GM12878 (cell line): ENCODE results near the gene SPAG6. TPM values are rescaled to one million over a fixed set of nuclear protein-coding genes. Genes with fewer than 3 reads are reported as not detected.
A peak's percentile ranks its signal among the peaks of the same experiment; 100 is the strongest.

Experiments
- ATAC-seq: fragments of 200-7000 bp; cut with Tn5 transposase; 3 replicates; pipeline ENCODE4 v1.9.1; 2020; ENCODE audit warnings: mild to moderate bottlenecking, moderate library complexity
- BruUV-seq: library from RNA; stranded (reverse); fragments of 400-500 nt; replicated peaks from 2 replicates; lab custom pipeline; 2021; lab: Mats Ljungman, UMichigan
- CTCF ChIA-PET: fragments of 300-600 bp; sonication (Branson Sonifier 250); formaldehyde crosslinking; extraction: SDS; loops from one replicate; lab custom pipeline; 2021; ENCODE audit warnings: inconsistent platforms; lab: Yijun Ruan, JAX
- POLR2A ChIA-PET: fragments of 350-600 bp; formaldehyde crosslinking; extraction: SDS; loops from one replicate; lab custom pipeline; 2021; ENCODE audit warnings: inconsistent platforms; lab: Charles Lee
- RAD21 ChIA-PET: fragments of 300-600 bp; sonication (Branson Sonifier 250); formaldehyde crosslinking; loops from one replicate; lab custom pipeline; 2023; ENCODE audit warnings: antibody characterized with exemption; ENCODE audit not compliant: unreplicated experiment; lab: Charles Lee
- SMC1A ChIA-PET: fragments of 300-600 bp; sonication (Branson Sonifier 250); formaldehyde crosslinking; loops from one replicate; lab custom pipeline; 2023; ENCODE audit not compliant: unreplicated experiment, uncharacterized antibody; lab: Charles Lee
- DNase-seq: peaks from one replicate; pipeline ENCODE4 v3.0.0-alpha.2; 2011; ENCODE audit warnings: low read depth, low spot score
- FAIRE-seq: peaks from 3 replicates; lab custom pipeline; 2011; peaks lifted over from hg19 to GRCh38; lab: Jason Lieb, UNC
- H2AFZ ChIP-seq: 2 replicates; pipeline ENCODE4 v1.6.0; 2011; ENCODE audit warnings: low read depth, low read length, control low read depth; ENCODE audit not compliant: control insufficient read depth
- H3K27ac ChIP-seq: 2 replicates; pipeline ENCODE4 v1.5.1; 2011; ENCODE audit warnings: control low read depth; ENCODE audit not compliant: control insufficient read depth, insufficient read depth
- H3K27me3 ChIP-seq, 2 experiments: replicated peaks in 1 of 2; 2 replicates each; pipeline versions ENCODE4 v1.6.0 to v1.6.1; 2011; ENCODE audit warnings: low read length in 1 of 2; ENCODE audit not compliant: control insufficient read depth in 2 of 2, insufficient read depth in 2 of 2
- H3K36me3 ChIP-seq, 2 experiments: 2 replicates each; pipeline ENCODE4 v1.5.1; 2011; ENCODE audit warnings: low read length in 1 of 2; ENCODE audit not compliant: control insufficient read depth in 2 of 2, insufficient read depth in 2 of 2
- H3K4me1 ChIP-seq: 2 replicates; pipeline ENCODE4 v1.6.1; 2011; ENCODE audit warnings: mild to moderate bottlenecking, low read length, moderate library complexity, mixed read lengths; ENCODE audit not compliant: control insufficient read depth, insufficient read depth
- H3K4me2 ChIP-seq: 2 replicates; pipeline ENCODE4 v1.6.0; 2011; ENCODE audit warnings: control low read depth; ENCODE audit not compliant: control insufficient read depth, insufficient read depth
- H3K4me3 ChIP-seq: fragments of 200-600 bp; sonication (generic); 2 replicates; pipeline ENCODE4 v1.5.1; 2016
- H3K79me2 ChIP-seq: 2 replicates; pipeline ENCODE4 v1.6.0; 2011; ENCODE audit warnings: low read length; ENCODE audit not compliant: control insufficient read depth, insufficient read depth
- H3K9ac ChIP-seq: 2 replicates; pipeline ENCODE4 v1.8.0; 2011; ENCODE audit warnings: low read length, control low read depth, mixed read lengths; ENCODE audit not compliant: control insufficient read depth, insufficient read depth
- H3K9me3 ChIP-seq: replicated peaks from 3 replicates; pipeline ENCODE4 v1.5.1; 2011; ENCODE audit warnings: mild to moderate bottlenecking, low read length; ENCODE audit not compliant: control insufficient read depth, insufficient read depth
- H4K20me1 ChIP-seq: 2 replicates; pipeline ENCODE4 v1.6.0; 2011; ENCODE audit not compliant: control insufficient read depth, insufficient read depth
- CREB1 ChIP-seq: IDR thresholded peaks from 2 replicates; pipeline ENCODE4 v1.6.1; 2012; ENCODE audit warnings: low read depth, mild to moderate bottlenecking, inconsistent platforms
- HSF1 ChIP-seq: fragments of 150-350 bp; IDR thresholded peaks from 2 replicates; pipeline ENCODE4 v1.6.1; 2014; ENCODE audit warnings: mild to moderate bottlenecking, low read depth, low read length
- IKZF2 ChIP-seq, 2 experiments: fragments of 450-650 bp; IDR thresholded peaks; 2 replicates each; pipeline ENCODE4 v1.6.1; 2017; ENCODE audit warnings: mild to moderate bottlenecking in 2 of 2, moderate library complexity in 2 of 2
- IRF4 ChIP-seq: IDR thresholded peaks from 2 replicates; pipeline ENCODE4 v1.6.1; 2011; ENCODE audit warnings: low read depth, low read length
- NFIC ChIP-seq: IDR thresholded peaks from 2 replicates; pipeline ENCODE4 v1.6.1; 2012; ENCODE audit warnings: low read depth, mild to moderate bottlenecking, inconsistent platforms, low read length, moderate library complexity
- PAX5 ChIP-seq: IDR thresholded peaks from 2 replicates; pipeline ENCODE4 v1.6.1; 2011; ENCODE audit warnings: low read depth, low read length, borderline replicate concordance
- RB1 ChIP-seq: fragments of 450-650 bp; formaldehyde crosslinking; IDR thresholded peaks from 2 replicates; pipeline ENCODE4 v1.6.1; 2017; ENCODE audit warnings: mild to moderate bottlenecking, borderline replicate concordance
- RFX5 ChIP-seq: IDR thresholded peaks from 2 replicates; pipeline ENCODE4 v1.6.1; 2011; ENCODE audit warnings: low read depth, low read length, improper control_type of control experiment
- RUNX3 ChIP-seq: IDR thresholded peaks from 2 replicates; pipeline ENCODE4 v1.6.1; 2012; ENCODE audit warnings: low read length, inconsistent platforms
- SIX5 ChIP-seq: IDR thresholded peaks from 2 replicates; pipeline ENCODE4 v1.6.1; 2011; ENCODE audit warnings: mild to moderate bottlenecking, low read depth, low read length, moderate library complexity; ENCODE audit not compliant: severe bottlenecking
- SMARCA5 ChIP-seq: fragments of 450-650 bp; IDR thresholded peaks from 2 replicates; pipeline ENCODE4 v1.6.1; 2017; ENCODE audit warnings: mild to moderate bottlenecking
- TARDBP ChIP-seq: IDR thresholded peaks from 2 replicates; pipeline ENCODE4 v1.6.1; 2016; ENCODE audit warnings: borderline replicate concordance
- TCF12 ChIP-seq: IDR thresholded peaks from 2 replicates; pipeline ENCODE4 v1.6.1; 2011; ENCODE audit warnings: low read depth, mild to moderate bottlenecking, low read length
- ZNF217 ChIP-seq: fragments of 450-650 bp; IDR thresholded peaks from 2 replicates; pipeline ENCODE4 v1.6.1; 2017; ENCODE audit warnings: antibody characterized with exemption, mild to moderate bottlenecking
- WGBS: methylation state at CpG from one replicate; pipeline ENCODE4 v1.1.6; 2016; ENCODE audit warnings: low lambda C conversion rate; ENCODE audit not compliant: insufficient replicate concordance, insufficient coverage; ENCODE audit errors: missing lambda C conversion rate; 5-methylcytosine and 5-hydroxymethylcytosine counted together
- in situ Hi-C: fragments of 300-500 bp; cut with MboI; formaldehyde crosslinking; loops from 9 replicates; pipeline ENCODE4 v1.14.3; 2018; ENCODE audit warnings: mixed read lengths
- intact Hi-C: fragments of 100-400 bp; cut with micrococcal nuclease; formaldehyde crosslinking; loops from one replicate; pipeline ENCODE4 v1.14.2; 2022; ENCODE audit not compliant: unreplicated experiment
- polyA plus RNA-seq, 11 experiments: library from polyadenylated mRNA; depleted of rRNA in 4 of 11; unstranded in 6 of 11; stranded (reverse) in 5 of 11; fragments of >200 nt; fragmentation: Nextera tagmentation in 4 of 11; fragmentation: Illumina TruSeq in 1 of 11; extraction: Ambion mirVana in 4 of 11; extraction: Trizol in 1 of 11; gene quantifications; 1 replicate in 1 of 11; 2 replicates in 10 of 11; pipeline versions ENCODE4 v1.2.1 to v1.2.3, GENCODE V29; 2011 to 2016; ENCODE audit warnings: inconsistent platforms in 2 of 11, missing spikeins in 2 of 11, low read depth in 1 of 11
- total RNA-seq, 4 experiments: library from RNA; depleted of rRNA in 3 of 4; stranded (reverse); fragments of >200 nt in 3 of 4; fragmentation: Illumina TruSeq in 1 of 4; extraction: Trizol in 1 of 4; gene quantifications; 2 replicates each; pipeline versions ENCODE4 v1.2.1 to v1.2.3, GENCODE V29; 2013 to 2021
- TF ChIP-seq, protein P1 (sequence below): fragments of 450-650 bp; IDR thresholded peaks from 2 replicates; pipeline ENCODE4 v1.6.1; 2018; ENCODE audit warnings: borderline replicate concordance, mild to moderate bottlenecking; ENCODE audit not compliant: partially characterized antibody

SPAG6 gene
- total and polyA plus RNA-seq, 10 of the 15 experiments (the other 5 are each of a cell fraction or from before 2014, with no cell fraction given), result 0.13 to 0.99 (median 0.40) TPM; not detected in 1

DNA sequence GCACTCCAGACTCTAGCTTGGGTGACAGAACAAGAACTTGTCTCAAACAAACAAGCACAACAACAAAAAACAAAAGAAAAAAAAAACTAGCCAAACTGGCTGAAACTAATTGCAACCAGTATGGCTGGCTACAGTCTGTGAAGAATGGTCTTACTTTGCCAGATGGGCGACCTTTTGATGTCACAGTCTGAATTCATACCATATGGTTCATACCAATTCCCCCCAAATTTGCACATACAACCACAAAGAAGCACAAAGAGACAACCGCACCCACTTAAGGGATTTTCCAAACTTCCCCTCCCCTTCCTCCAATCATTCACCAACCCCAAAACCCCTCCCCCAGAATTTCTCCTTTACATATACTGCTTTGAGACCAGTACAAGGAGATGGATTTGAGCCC, 114.2 kb downstream of the SPAG6 start:
- ATAC-seq (peak; percentile 75), DNase-seq (no peak), FAIRE-seq (no peak)
- ChIA-PET CTCF (no interaction called here), POLR2A (no interaction called here), SMC1A (interaction anchor here (0.9 to 1.0 kb wide), 2 partner anchors 10 to 16 kb away, joined by 3 to 4 read pairs; no protein-coding TSS in a partner anchor), RAD21 (no interaction called here)
- H3K79me2 ChIP-seq, result no peaks in the 10 kb centered on the region
- TF ChIP-seq, protein P1, sequence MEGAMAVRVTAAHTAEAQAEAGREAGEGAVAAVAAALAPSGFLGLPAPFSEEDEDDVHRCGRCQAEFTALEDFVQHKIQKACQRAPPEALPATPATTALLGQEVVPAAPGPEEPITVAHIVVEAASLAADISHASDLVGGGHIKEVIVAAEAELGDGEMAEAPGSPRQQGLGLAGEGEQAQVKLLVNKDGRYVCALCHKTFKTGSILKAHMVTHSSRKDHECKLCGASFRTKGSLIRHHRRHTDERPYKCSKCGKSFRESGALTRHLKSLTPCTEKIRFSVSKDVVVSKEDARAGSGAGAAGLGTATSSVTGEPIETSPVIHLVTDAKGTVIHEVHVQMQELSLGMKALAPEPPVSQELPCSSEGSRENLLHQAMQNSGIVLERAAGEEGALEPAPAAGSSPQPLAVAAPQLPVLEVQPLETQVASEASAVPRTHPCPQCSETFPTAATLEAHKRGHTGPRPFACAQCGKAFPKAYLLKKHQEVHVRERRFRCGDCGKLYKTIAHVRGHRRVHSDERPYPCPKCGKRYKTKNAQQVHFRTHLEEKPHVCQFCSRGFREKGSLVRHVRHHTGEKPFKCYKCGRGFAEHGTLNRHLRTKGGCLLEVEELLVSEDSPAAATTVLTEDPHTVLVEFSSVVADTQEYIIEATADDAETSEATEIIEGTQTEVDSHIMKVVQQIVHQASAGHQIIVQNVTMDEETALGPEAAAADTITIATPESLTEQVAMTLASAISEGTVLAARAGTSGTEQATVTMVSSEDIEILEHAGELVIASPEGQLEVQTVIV, result no peak
- peak; percentile 43; the same call in 1 of the 2 replicates for TF ChIP-seq NFIC
- TF ChIP-seq TCF12, result peak; percentile 35; the same call in 1 of the 2 replicates
- TF ChIP-seq RB1, result no peak
- no peak for TF ChIP-seq PAX5
- no peak for TF ChIP-seq TARDBP
- TF ChIP-seq HSF1, result no peak
- TF ChIP-seq ZNF217, result no peak
- TF ChIP-seq SIX5, result no peak
- no peak for TF ChIP-seq RFX5
- peak in 1 of 2 experiments; percentile 7; a peak in 1 of 4 replicates for TF ChIP-seq IKZF2 (IDR thresholded peaks at IDR 0.05)
- TF ChIP-seq RUNX3, result peak; percentile 83
- TF ChIP-seq IRF4, result no peak
- TF ChIP-seq SMARCA5, result no peak
- TF ChIP-seq CREB1, result 0 out of 2 replicates have a peak, but pooled peaks have one; percentile 40
- BruUV-seq, result no TSS peak
- intact Hi-C loops (no loop called here), in situ Hi-C loops (no loop called here)
- no peaks in the 10 kb centered on the region for H3K36me3 ChIP-seq
- no peak overlapping the region for H3K9ac ChIP-seq
- H3K9me3 ChIP-seq, result no peaks in the 10 kb centered on the region; the same call in 2 of the 3 replicates
- H3K4me2 ChIP-seq, result peak overlapping the region; percentile 9; the same call in 1 of the 2 replicates
- no peak overlapping the region for H3K27ac ChIP-seq
- H4K20me1 ChIP-seq, result no peaks in the 10 kb centered on the region
- 0% methylated on average over 2 of the region's 2 CpGs for WGBS
- no peaks in the 10 kb centered on the region for H3K27me3 ChIP-seq
- H3K4me1 ChIP-seq, result peaks cover 5% of the 10 kb centered on the region
- no peak overlapping the region for H3K4me3 ChIP-seq
- no peak overlapping the region for H2AFZ ChIP-seq
